ENCODE measurements around the gene TM4SF1. TPM values are rescaled to one million over a fixed set of nuclear protein-coding genes. Genes with fewer than 3 reads are reported as not detected.

Gene TM4SF1
- total RNA-seq, 2 experiments from 2014 or later = not detected

- Mint-ChIP-seq H3K4me3 (no peak overlapping the region), H3K4me1 (ENCODE audit: low read depth) (no peaks in the 10 kb centered on the region), H3K27me3 (peaks cover 4% of the 10 kb centered on the region), H3K27ac (no peak overlapping the region), H3K36me3 (ENCODE audit: low read depth) (no peaks in the 10 kb centered on the region), H3K9me3 (no peaks in the 10 kb centered on the region)
- no peak for DNase-seq
- no peak for ATAC-seq
- intact Hi-C loops (cut with micrococcal nuclease) = no loop called here
- ChIA-PET POLR2A (no interaction called here), CTCF (no interaction called here)
- no peak for TF ChIP-seq CTCF (IDR thresholded peaks at IDR 0.05)
Measured at GRCh38 chr3:149385617-149386298, 8.3 kb upstream of the TM4SF1 start.

GRCh38 chr3:149384911-149385321 is 7.5 kb upstream of the TM4SF1 start:
- ChIA-PET CTCF (no interaction called here), POLR2A (no interaction called here)
- ATAC-seq (no peak), DNase-seq (no peak)
- TF ChIP-seq CTCF (IDR thresholded peaks at IDR 0.05) = no peak
- Mint-ChIP-seq H3K4me1 (ENCODE audit: low read depth) (no peaks in the 10 kb centered on the region), H3K9me3 (no peaks in the 10 kb centered on the region), H3K4me3 (no peak overlapping the region), H3K27ac (no peak overlapping the region), H3K36me3 (ENCODE audit: low read depth) (no peaks in the 10 kb centered on the region), H3K27me3 (peaks cover 4% of the 10 kb centered on the region)
- intact Hi-C loops (cut with micrococcal nuclease) = no loop called here

- TF ChIP-seq CTCF (IDR thresholded peaks at IDR 0.05) = no peak
- peaks cover 2% of the 10 kb centered on the region for H3K27me3 Mint-ChIP-seq
- ChIA-PET CTCF (no interaction called here), POLR2A (no interaction called here)
- no peaks in the 10 kb centered on the region for H3K4me1 Mint-ChIP-seq (ENCODE audit: low read depth)
- H3K4me3 Mint-ChIP-seq = no peak overlapping the region
- ATAC-seq (no peak), DNase-seq (no peak)
- no peaks in the 10 kb centered on the region for H3K36me3 Mint-ChIP-seq (ENCODE audit: low read depth)
- no peak overlapping the region for H3K27ac Mint-ChIP-seq
- H3K9me3 Mint-ChIP-seq = no peaks in the 10 kb centered on the region
- intact Hi-C loops (cut with micrococcal nuclease) = no loop called here
Measured at GRCh38 chr3:149384167-149384566, 6.7 kb upstream of the TM4SF1 start.

GRCh38 chr3:149383703-149384102 is 6.3 kb upstream of the TM4SF1 start:
- no peak for ATAC-seq
- no peaks in the 10 kb centered on the region for H3K36me3 Mint-ChIP-seq (ENCODE audit: low read depth)

More at GRCh38 chr3:149383703-149384102, 6.3 kb upstream of the TM4SF1 start:
- Mint-ChIP-seq H3K27ac (no peak overlapping the region), H3K4me3 (no peak overlapping the region), H3K4me1 (ENCODE audit: low read depth) (no peaks in the 10 kb centered on the region), H3K27me3 (peaks cover 2% of the 10 kb centered on the region), H3K9me3 (no peaks in the 10 kb centered on the region)
- intact Hi-C loops (cut with micrococcal nuclease) = no loop called here
- no peak for TF ChIP-seq CTCF (IDR thresholded peaks at IDR 0.05)
- ChIA-PET POLR2A (no interaction called here), CTCF (no interaction called here)
- no peak for DNase-seq

Measured in activated CD8-positive, alpha-beta T cell treated with anti-CD3 and anti-CD28 coated beads for 36 hours (primary cell).